Cardiac septum (tissue), 1 donor: ENCODE results near the gene MTO1. TPM values are rescaled to one million over a fixed set of nuclear protein-coding genes. Genes with fewer than 3 reads are reported as not detected.

Experiments used
- total RNA-seq: library from RNA; stranded (reverse); fragmentation: NEBNext Ultra II Directional; extraction: Animal tissue kit (Norgen Biotek cat#: 25700); gene quantifications from one replicate; pipeline ENCODE4 v1.2.1, GENCODE V29; 2021
- donor health status: DM: no; HTN: no; CAD: no.

Gene MTO1
- total RNA-seq, 1 donor from 2014 or later, result 20.7 TPM

Other genes with a start within 250 kb of the MTO1 start
- gene KHDC1L, start 236.2 kb upstream of the MTO1 start, total RNA-seq, result not detected
- 1.1 TPM for gene KHDC1, start 198.5 kb upstream of the MTO1 start, total RNA-seq
- not detected for gene DPPA5, start 107.5 kb upstream of the MTO1 start, total RNA-seq
- gene KHDC3L, start 99.1 kb upstream of the MTO1 start, total RNA-seq, result not detected
- not detected for gene OOEP, start 91.8 kb upstream of the MTO1 start, total RNA-seq
- gene DDX43, start 66.9 kb upstream of the MTO1 start, total RNA-seq, result not detected
- 2.0 TPM for gene CGAS, start 9.4 kb upstream of the MTO1 start, total RNA-seq
- gene EEF1A1, start 59.3 kb downstream of the MTO1 start, total RNA-seq, result 2,432 TPM
- gene SLC17A5, start 192.3 kb downstream of the MTO1 start, total RNA-seq, result 7.3 TPM
- gene CD109, start 234.5 kb downstream of the MTO1 start, total RNA-seq, result 6.3 TPM